Measurements from ENCODE around the gene LYPD3. TPM values are rescaled to one million over a fixed set of nuclear protein-coding genes. Genes with fewer than 3 reads are reported as not detected.

LYPD3 gene
- total RNA-seq, 2 donors from 2014 or later: 0.42 to 0.59 TPM

GRCh38 chr19:43433358-43433673, 32.1 kb downstream of the LYPD3 start:
- TF ChIP-seq CTCF (IDR thresholded peaks at IDR 0.05): no peak
- no peaks in the 10 kb centered on the region for H3K27me3 ChIP-seq
- intact Hi-C loops (cut with DNase I): no loop called here

GRCh38 chr19:43430976-43431375, 34.4 kb downstream of the LYPD3 start:
- Histone ChIP-seq H3K4me1 (no peaks in the 10 kb centered on the region), H3K9ac (ENCODE audit: low read depth in 2 of 2, low read length in 2 of 2) (no peak overlapping the region), H3K27ac (no peak overlapping the region), H3K4me3 (no peak overlapping the region), H3K9me3 (no peaks in the 10 kb centered on the region), H3K36me3 (no peaks in the 10 kb centered on the region), H3K27me3 (no peaks in the 10 kb centered on the region)
- intact Hi-C loops (cut with DNase I): no loop called here
- no peak for TF ChIP-seq CTCF (IDR thresholded peaks at IDR 0.05)
- DNase-seq: no peak

More at GRCh38 chr19:43433358-43433673, 32.1 kb downstream of the LYPD3 start:
- H3K27ac ChIP-seq: no peak overlapping the region
- H3K9ac ChIP-seq (ENCODE audit: low read depth in 2 of 2, low read length in 2 of 2): no peak overlapping the region
- H3K4me1 ChIP-seq: peaks cover 1% of the 10 kb centered on the region
- no peak for DNase-seq
- H3K36me3 ChIP-seq: no peaks in the 10 kb centered on the region
- H3K9me3 ChIP-seq: no peaks in the 10 kb centered on the region
- H3K4me3 ChIP-seq: no peak overlapping the region

- peak overlapping the region; percentile 32 for H3K27ac ChIP-seq
- H3K4me1 ChIP-seq: no peaks in the 10 kb centered on the region
- no peaks in the 10 kb centered on the region for H3K27me3 ChIP-seq
- H3K36me3 ChIP-seq: no peaks in the 10 kb centered on the region
- H3K9ac ChIP-seq (ENCODE audit: low read depth in 2 of 2, low read length in 2 of 2): no peak overlapping the region
- TF ChIP-seq CTCF (IDR thresholded peaks at IDR 0.05): no peak
- intact Hi-C loops (cut with DNase I): no loop called here
- no peak overlapping the region for H3K4me3 ChIP-seq
- no peaks in the 10 kb centered on the region for H3K9me3 ChIP-seq
- peak; percentile 33 for DNase-seq
These were observed 35.2 kb downstream of the LYPD3 start for GRCh38 chr19:43430142-43430710.

- Histone ChIP-seq H3K9ac (ENCODE audit: low read depth in 2 of 2, low read length in 2 of 2) (no peak overlapping the region), H3K4me3 (no peak overlapping the region), H3K27ac (no peak overlapping the region), H3K27me3 (no peaks in the 10 kb centered on the region), H3K36me3 (no peaks in the 10 kb centered on the region), H3K4me1 (no peaks in the 10 kb centered on the region), H3K9me3 (no peaks in the 10 kb centered on the region)
- no peak for TF ChIP-seq CTCF (IDR thresholded peaks at IDR 0.05)
- intact Hi-C loops (cut with DNase I): no loop called here
- DNase-seq: no peak
These were observed 36.0 kb downstream of the LYPD3 start for GRCh38 chr19:43429395-43429794.

GRCh38 chr19:43425567-43426392, 39.6 kb downstream of the LYPD3 start:
- Histone ChIP-seq H3K27me3 (no peaks in the 10 kb centered on the region), H3K27ac (peak overlapping the region; percentile 83), H3K9ac (ENCODE audit: low read depth in 2 of 2, low read length in 2 of 2) (peak overlapping the region in 1 of 2 donors; percentile 43), H3K9me3 (no peaks in the 10 kb centered on the region), H3K4me3 (no peak overlapping the region), H3K4me1 (no peaks in the 10 kb centered on the region), H3K36me3 (no peaks in the 10 kb centered on the region)
- intact Hi-C loops (cut with DNase I): no loop called here
- TF ChIP-seq CTCF (IDR thresholded peaks at IDR 0.05): peak; percentile 49
- DNase-seq: peak; percentile 93
